22Rv1 (cell line): ENCODE measurements around the gene LGI2.

Source experiments
- CTCF ChIP-seq: fragments of 450-650 bp; IDR thresholded peaks from 2 replicates; pipeline ENCODE4 v1.5.1; 2017; ENCODE audit warnings: mild to moderate bottlenecking
- ZFX ChIP-seq: fragments of 450-650 bp; IDR thresholded peaks from 2 replicates; pipeline ENCODE4 v1.6.1; 2017; ENCODE audit warnings: antibody characterized with exemption, borderline replicate concordance

- no peak for TF ChIP-seq CTCF
- TF ChIP-seq ZFX, result no peak
Measured at GRCh38 chr4:25029479-25030276, 1.1 kb downstream of the LGI2 start.
